HL-60/S4 treated with phorbol 12-myristate 13-acetate at 8.2 ng/mL for 4 days and 3 days (cell line): ENCODE data around the gene NUDCD3.
"Not testable (repeated sequence)": the region's sequence is repeated elsewhere in the genome, so short reads cannot be mapped to it uniquely, and the experiment has no call there.

Experiments used
- in situ Hi-C: fragments of 300-500 bp; cut with MboI; formaldehyde crosslinking; loops from 2 replicates; pipeline ENCODE4 v1.15.0; 2022; ENCODE audit warnings: low sequenced_read_pairs

NUDCD3 gene

DNA sequence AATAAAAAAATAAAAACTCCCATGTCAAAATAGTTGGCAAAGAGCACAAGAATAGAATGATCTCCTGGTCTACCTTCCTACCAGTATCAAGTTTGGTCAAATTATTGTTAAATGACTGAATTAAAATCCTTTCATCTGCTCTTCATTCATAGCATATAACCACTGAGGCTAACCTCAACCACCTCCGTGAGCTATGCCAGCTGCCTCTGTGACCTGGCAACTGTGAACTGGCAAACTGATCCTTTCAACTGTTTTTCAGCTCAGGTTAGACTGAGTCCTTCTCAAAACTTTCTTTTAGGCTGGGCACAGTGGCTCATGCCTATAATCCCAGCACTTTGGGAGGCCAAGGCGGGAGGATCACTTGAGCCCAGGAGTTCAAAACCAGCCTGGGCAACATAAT lies 36.1 kb downstream of the NUDCD3 start:
- in situ Hi-C loops: loop anchor here (25.0 kb wide), 1 partner anchor 217 kb away; no protein-coding TSS in a partner anchor

- in situ Hi-C loops: loop anchor here (25.0 kb wide), 1 partner anchor 214 kb away; no protein-coding TSS in a partner anchor
These were observed 39.3 kb downstream of the NUDCD3 start for GRCh38 chr7:44451123-44451522.

- in situ Hi-C loops: no loop called here
These were observed 40.9 kb downstream of the NUDCD3 start for GRCh38 chr7:44449584-44449928.

DNA sequence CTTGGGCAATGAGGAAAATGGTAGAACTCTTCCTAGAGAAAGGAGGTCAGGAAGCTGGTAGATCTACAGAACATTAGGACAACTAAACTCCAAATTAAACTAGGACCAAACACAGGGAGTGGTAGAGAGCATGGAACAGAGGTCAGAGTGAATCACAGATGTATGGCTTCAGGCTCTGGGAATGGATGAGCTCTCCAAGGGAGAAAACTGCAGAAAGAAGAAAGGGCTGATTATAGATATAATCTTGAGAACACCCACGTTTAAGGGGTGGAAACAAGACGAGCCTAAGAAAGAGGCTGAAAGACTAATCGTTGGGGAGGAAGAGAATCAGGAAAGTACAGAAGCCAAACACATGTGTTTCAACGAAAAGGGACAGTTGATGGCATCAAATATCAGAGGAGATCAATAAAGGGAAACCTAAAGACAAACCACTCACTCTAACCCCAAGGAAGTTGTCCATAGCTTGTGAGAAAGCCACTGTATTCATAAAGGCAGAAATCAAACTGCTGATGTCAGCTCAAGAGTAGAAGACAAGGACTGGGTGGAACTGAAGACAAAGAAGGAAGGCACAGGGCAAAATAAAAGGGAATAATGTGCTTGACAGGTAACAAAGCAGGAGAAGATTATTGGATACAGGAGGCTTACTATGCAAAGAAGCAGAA lies 41.4 kb downstream of the NUDCD3 start:
- in situ Hi-C loops: no loop called here

- in situ Hi-C loops: no loop called here
These were observed 42.5 kb downstream of the NUDCD3 start for GRCh38 chr7:44447874-44448425.

DNA sequence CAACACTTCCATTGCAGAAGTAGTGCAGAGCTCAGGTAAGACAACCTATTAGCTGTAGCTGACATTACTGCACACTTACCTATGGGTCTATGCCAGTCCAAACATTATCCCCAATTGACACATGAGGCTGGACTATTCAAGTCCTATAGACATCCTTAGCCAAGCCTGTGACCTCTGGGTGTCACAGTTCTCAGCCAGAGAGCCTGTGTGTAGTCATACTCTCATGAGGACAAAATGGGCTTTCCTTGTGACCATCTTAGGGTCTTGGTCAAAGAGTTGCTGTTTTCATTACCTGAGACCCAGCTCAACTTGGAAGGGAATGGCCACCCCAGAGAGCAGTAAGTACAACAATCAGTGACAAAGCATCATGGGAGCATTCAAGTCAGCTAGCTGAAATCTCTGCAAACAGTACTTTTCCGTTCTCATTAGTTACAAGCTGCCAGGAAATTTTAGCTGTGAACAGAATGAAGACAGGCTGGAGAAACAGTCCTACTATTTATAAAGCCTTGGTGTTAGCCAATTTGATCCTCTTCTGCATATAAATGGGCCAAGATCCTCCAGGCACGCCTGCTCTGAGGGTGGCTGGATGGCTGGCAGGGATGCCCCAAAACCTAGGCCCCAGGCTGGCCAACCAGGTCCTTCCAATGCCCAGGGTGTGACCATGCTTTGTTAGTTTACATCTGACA lies 44.3 kb downstream of the NUDCD3 start:
- in situ Hi-C loops: no loop called here

DNA sequence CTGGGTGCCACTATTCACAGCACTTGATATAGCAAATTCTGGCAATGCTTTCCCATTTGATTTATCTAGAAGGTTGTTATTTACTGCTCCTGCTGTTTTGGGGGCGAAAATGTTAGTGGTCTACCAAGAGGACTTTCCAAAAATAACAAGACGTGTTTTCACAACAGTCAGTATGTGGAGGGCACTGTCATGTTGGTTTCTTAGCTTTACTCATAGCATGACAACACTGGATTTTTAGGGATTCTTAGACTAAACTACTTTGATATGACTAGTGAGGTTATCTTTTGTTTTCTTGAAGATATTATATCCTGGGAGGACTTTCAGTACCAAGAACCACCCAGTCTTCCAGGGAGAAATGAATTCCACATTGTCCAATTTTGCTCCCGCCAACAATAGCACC lies 49.4 kb downstream of the NUDCD3 start:
- in situ Hi-C loops: no loop called here

DNA sequence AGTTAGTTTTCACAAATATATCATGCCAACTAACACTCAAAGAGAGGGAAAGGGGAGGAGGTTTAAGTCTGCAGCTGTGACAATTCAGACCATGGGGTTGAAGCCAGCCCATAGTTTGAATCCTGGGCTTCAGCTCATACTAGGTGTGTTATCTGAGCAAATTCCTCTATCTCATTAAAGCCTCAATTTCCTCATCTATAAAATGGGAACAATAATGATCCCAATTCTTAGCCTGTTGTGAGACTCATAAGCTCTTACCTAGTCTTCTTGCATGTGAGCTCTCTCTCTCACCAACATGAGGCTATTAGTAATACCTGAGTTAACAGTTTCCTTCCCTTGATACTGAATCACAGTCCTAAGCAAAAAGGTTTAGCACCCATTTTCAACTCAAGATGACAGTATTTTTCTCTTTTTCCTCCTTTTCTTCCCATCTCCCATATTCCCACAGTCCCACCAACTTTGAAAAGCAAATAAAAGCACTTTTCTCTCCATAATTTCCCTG lies 49.8 kb downstream of the NUDCD3 start:
- in situ Hi-C loops: no loop called here

DNA sequence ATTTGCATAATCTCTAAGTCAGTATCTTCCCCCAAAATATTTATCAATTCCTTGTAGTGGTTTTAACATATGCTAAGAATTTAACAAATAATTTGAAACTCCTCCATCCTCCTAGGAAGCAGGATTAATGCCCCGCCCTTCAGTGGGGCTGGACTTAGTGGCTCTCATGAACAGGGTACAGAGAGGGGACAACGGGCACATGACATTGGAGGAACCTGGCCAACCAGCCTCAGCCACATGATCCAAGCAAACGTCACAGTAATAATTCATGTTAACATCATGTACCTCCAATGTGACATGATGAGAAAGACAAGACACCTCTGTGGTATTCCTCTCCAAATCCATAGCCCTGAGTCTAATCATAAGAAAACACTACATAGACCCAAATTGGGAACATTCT lies 50.5 kb downstream of the NUDCD3 start:
- in situ Hi-C loops: no loop called here

- in situ Hi-C loops: no loop called here
These were observed 51.6 kb downstream of the NUDCD3 start for GRCh38 chr7:44438816-44439215.

DNA sequence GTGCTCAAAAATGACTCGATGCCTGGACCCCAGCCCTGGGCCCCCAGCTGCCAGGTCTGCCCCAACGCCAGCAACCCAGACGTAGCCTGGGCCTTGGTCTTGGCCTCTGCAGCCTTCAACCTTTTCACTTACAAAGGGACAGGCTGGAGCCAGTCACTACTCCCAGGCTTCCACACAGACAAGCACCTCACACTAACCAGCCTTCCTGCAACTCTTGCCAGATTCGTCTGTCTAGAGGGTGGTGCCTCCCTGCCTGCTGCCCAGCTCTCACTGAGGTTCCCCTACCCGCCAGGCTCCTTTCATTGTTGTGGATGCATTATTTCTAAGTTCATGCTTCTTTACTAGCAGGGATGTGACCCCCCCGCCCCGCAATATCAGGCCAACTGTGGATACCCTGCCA lies 56.3 kb downstream of the NUDCD3 start:
- in situ Hi-C loops: no loop called here

GRCh38 chr7:44433255-44434022 lies 57.0 kb downstream of the NUDCD3 start:
- in situ Hi-C loops: no loop called here

DNA sequence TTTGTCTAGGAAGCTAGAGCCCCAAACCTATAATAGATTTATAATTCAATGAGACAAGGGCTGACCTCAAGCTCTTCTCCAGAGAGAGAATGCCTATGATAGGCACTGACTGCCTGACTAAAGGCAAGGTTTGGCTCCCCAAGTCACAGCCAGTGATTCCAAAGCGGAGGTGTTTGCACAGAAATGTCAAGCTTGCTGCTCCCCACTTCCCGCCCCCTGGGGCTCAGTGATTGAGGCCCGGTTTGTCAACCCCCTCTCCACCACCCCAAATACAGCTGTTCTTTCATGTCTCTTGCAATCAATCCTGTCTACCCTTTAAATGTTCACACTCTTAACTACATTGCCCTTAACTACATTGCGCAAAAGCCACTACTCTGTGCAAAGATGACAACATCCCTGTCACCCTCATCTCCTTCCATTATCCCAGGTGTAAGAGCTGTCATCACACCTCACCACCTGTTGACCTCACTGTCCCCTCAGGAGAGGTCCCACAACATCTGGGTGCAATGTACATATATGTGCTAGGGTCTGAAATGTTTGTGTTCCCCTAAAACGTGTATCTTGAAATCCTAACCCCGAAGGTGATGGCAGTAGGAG lies 58.0 kb downstream of the NUDCD3 start:
- in situ Hi-C loops: no loop called here

DNA sequence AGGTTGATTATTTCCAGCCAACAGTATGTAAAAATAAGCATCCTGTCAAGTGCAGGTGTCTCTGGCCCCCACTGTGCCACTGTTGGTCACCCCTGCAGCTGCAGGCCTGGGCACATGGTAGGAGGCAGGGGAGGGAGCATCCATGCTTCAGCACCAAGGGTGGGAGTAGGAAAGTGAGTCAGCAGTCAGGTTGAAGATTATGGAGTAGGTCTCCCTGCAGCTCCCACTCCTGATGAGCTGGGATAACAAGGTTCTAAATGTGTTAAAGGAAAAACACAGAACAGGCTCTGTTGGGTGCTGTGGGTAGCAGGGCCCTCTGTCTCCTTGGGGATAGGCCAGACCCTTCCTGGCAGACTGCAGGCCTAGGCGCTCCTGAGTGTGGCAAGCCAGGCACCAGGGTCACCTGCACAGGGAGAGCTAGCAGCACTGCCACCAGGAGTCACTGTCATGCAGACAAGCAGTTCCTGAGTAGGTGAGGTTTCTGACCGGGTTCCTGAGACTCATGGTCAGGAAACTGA lies 59.3 kb downstream of the NUDCD3 start:
- in situ Hi-C loops: no loop called here

DNA sequence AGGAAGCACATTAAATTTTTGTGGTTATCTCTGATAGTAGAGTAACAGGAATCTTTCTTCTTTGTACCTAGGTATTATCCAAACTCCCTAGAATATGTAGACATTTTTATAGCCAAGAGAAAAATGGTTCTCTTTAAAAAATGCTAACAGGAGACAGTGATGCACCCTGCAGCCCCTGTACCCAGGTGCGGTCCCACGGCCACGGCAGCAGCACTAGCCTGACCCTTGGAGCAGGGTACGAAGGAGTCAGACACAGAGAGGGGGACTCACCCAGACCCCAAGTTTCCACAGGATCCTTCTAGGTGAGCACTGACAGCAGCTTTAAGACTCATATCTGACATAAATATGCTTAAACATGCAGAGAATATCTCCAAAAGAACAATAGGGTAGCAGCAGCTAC lies 60.4 kb downstream of the NUDCD3 start:
- in situ Hi-C loops: no loop called here

GRCh38 chr7:44424762-44425161 lies 65.7 kb downstream of the NUDCD3 start:
- in situ Hi-C loops: not testable (repeated sequence)

- in situ Hi-C loops: no loop called here
These were observed 73.5 kb downstream of the NUDCD3 start for GRCh38 chr7:44416941-44417340.

DNA sequence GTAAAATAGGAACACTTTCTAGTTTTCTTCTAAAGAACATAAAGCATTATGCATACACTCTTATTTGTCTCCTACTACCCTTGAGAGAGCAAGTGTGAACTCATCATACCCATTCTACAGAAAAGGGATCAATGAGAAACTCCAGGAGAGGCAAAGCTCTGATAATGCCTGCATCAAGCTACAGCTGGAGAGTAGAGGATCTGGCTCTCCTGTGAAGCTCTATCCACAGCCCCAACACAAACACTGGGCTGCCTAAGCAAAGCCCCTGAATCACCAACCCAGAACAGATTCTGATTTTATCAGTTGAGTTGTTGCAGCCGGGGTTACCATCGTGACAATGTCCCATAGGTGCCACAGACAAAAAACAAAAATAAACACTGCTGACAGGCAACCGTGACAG lies 74.9 kb downstream of the NUDCD3 start:
- in situ Hi-C loops: no loop called here

DNA sequence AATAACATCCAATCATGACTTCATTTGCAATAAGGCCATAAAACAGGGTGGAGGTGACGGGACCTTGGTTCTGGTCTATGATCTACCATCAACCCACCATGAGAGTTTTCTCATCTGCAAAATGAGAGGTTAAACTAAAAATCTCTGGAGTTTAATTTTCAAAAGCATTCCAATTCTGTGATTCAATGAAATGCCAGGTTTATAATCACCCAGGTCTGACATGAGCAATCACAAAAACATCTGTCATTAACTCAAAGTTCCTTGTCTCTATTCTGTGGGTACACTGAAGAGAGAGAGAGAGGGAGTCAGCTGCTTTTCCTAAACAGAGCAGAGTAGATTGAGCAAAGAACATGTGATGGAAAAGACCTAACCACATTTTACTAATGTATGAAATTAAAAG lies 75.4 kb downstream of the NUDCD3 start:
- in situ Hi-C loops: no loop called here

DNA sequence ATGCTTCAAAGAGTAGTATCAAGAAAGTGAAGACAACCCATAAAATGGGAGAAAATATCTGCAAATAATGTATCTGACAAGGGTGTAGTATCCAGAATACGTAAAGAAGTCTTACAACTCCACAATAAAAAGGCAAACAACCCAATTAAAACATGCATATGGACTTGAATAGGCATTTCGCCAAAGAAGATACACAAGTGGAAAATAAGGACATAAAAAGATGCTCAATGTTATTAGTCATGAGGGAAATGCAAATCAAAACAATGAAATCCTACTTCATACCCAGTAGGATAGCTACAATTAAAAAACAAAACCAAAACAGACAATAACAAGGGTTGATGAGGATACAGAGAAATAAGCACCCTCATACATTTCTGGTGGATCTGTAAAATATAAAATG lies 79.2 kb downstream of the NUDCD3 start:
- in situ Hi-C loops: no loop called here

- in situ Hi-C loops: no loop called here
These were observed 81.9 kb downstream of the NUDCD3 start for GRCh38 chr7:44408596-44408995.
